HL-60 (cell line): ENCODE data around the gene PTGER2.

ENCODE experiments used
- CTCF ChIP-seq: IDR thresholded peaks from one replicate; pipeline ENCODE4 v1.5.1; 2011; ENCODE audit warnings: low read length, control low read depth, inconsistent platforms; ENCODE audit not compliant: insufficient read depth
- TF ChIP-seq, protein P1 (sequence below): IDR thresholded peaks from 2 replicates; pipeline ENCODE4 v1.6.1; 2012; ENCODE audit warnings: low read depth; ENCODE audit not compliant: insufficient replicate concordance

- TF ChIP-seq, protein P1, sequence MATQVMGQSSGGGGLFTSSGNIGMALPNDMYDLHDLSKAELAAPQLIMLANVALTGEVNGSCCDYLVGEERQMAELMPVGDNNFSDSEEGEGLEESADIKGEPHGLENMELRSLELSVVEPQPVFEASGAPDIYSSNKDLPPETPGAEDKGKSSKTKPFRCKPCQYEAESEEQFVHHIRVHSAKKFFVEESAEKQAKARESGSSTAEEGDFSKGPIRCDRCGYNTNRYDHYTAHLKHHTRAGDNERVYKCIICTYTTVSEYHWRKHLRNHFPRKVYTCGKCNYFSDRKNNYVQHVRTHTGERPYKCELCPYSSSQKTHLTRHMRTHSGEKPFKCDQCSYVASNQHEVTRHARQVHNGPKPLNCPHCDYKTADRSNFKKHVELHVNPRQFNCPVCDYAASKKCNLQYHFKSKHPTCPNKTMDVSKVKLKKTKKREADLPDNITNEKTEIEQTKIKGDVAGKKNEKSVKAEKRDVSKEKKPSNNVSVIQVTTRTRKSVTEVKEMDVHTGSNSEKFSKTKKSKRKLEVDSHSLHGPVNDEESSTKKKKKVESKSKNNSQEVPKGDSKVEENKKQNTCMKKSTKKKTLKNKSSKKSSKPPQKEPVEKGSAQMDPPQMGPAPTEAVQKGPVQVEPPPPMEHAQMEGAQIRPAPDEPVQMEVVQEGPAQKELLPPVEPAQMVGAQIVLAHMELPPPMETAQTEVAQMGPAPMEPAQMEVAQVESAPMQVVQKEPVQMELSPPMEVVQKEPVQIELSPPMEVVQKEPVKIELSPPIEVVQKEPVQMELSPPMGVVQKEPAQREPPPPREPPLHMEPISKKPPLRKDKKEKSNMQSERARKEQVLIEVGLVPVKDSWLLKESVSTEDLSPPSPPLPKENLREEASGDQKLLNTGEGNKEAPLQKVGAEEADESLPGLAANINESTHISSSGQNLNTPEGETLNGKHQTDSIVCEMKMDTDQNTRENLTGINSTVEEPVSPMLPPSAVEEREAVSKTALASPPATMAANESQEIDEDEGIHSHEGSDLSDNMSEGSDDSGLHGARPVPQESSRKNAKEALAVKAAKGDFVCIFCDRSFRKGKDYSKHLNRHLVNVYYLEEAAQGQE, result no peak
- TF ChIP-seq CTCF, result no peak
Measured at GRCh38 chr14:52339262-52339661, 25.1 kb downstream of the PTGER2 start.
